Neural progenitor cell (in vitro differentiated cells): Measurements from ENCODE around the gene ADAMTS20.

ENCODE experiments used
- EZH2 ChIP-seq: fragments of 200-600 bp; sonication (generic); IDR thresholded peaks from 2 replicates; pipeline ENCODE4 v1.6.1; 2017; ENCODE audit warnings: antibody characterized with exemption, mild to moderate bottlenecking, moderate library complexity
- TF ChIP-seq, protein P1 (sequence below): fragments of 200-600 bp; sonication (generic); IDR thresholded peaks from 2 replicates; pipeline ENCODE4 v1.5.1; 2017; ENCODE audit warnings: antibody characterized with exemption, mild to moderate bottlenecking

DNA sequence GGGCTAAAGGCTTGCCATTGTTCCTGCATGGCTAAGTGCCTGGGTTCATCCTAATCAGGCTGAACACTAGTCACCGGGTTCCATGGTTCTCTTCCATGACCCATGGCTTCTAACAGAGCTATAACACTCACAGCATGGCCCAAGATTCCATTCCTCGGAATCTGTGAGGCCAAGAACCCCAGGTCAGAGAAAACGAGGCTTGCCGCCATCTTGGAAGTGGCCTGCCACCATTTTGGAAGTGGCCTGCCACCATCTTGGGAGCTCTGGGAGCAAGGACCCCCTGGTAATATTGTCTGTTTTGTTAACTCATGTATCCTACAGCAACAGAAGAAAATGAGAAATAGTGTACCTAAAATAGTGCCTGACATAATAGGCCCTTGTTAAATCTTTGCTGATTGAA lies 92.7 kb downstream of the ADAMTS20 start:
- no peak for TF ChIP-seq EZH2
- TF ChIP-seq, protein P1, sequence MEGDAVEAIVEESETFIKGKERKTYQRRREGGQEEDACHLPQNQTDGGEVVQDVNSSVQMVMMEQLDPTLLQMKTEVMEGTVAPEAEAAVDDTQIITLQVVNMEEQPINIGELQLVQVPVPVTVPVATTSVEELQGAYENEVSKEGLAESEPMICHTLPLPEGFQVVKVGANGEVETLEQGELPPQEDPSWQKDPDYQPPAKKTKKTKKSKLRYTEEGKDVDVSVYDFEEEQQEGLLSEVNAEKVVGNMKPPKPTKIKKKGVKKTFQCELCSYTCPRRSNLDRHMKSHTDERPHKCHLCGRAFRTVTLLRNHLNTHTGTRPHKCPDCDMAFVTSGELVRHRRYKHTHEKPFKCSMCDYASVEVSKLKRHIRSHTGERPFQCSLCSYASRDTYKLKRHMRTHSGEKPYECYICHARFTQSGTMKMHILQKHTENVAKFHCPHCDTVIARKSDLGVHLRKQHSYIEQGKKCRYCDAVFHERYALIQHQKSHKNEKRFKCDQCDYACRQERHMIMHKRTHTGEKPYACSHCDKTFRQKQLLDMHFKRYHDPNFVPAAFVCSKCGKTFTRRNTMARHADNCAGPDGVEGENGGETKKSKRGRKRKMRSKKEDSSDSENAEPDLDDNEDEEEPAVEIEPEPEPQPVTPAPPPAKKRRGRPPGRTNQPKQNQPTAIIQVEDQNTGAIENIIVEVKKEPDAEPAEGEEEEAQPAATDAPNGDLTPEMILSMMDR = no peak
